HEK293 (cell line): ENCODE measurements around the gene DPM2.

Source experiments
- ZBTB1 ChIP-seq: fragments of 450-650 bp; formaldehyde crosslinking; IDR thresholded peaks from 2 replicates; pipeline ENCODE4 v1.5.1; 2016; ENCODE audit warnings: missing biosample characterization, missing genetic modification characterization
- TF ChIP-seq, protein P1 (sequence below): fragments of 450-650 bp; formaldehyde crosslinking; IDR thresholded peaks from 2 replicates; pipeline ENCODE4 v1.5.1; 2016; ENCODE audit warnings: missing biosample characterization, missing genetic modification characterization
- TF ChIP-seq, protein P2 (sequence below): fragments of 450-650 bp; formaldehyde crosslinking; IDR thresholded peaks from 2 replicates; pipeline ENCODE4 v1.5.1; 2016; ENCODE audit warnings: missing biosample characterization, missing genetic modification characterization

DNA sequence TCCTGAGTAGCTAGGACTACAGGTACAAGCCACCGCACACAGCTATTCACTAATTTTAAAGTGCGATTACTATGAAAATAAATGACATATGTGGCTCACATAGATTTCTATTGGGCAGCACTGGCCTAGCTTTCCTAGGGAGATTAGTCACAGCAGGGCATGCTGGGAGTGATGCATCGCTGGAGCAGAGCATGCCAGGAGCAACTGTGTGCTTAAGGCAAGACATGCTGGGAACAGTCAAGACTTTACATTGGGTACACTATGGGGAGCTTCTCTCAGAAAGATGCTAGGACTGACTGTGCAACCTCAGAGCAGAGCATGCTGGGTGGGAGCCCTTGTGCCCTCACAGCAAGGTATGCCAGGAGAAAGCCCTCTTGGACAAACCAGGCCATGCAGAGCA lies 47.6 kb downstream of the DPM2 start:
- TF ChIP-seq, protein P1, sequence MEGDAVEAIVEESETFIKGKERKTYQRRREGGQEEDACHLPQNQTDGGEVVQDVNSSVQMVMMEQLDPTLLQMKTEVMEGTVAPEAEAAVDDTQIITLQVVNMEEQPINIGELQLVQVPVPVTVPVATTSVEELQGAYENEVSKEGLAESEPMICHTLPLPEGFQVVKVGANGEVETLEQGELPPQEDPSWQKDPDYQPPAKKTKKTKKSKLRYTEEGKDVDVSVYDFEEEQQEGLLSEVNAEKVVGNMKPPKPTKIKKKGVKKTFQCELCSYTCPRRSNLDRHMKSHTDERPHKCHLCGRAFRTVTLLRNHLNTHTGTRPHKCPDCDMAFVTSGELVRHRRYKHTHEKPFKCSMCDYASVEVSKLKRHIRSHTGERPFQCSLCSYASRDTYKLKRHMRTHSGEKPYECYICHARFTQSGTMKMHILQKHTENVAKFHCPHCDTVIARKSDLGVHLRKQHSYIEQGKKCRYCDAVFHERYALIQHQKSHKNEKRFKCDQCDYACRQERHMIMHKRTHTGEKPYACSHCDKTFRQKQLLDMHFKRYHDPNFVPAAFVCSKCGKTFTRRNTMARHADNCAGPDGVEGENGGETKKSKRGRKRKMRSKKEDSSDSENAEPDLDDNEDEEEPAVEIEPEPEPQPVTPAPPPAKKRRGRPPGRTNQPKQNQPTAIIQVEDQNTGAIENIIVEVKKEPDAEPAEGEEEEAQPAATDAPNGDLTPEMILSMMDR (tag by site-specific recombination) = no peak
- no peak for TF ChIP-seq ZBTB1 (tag by site-specific recombination)
- TF ChIP-seq, protein P2, sequence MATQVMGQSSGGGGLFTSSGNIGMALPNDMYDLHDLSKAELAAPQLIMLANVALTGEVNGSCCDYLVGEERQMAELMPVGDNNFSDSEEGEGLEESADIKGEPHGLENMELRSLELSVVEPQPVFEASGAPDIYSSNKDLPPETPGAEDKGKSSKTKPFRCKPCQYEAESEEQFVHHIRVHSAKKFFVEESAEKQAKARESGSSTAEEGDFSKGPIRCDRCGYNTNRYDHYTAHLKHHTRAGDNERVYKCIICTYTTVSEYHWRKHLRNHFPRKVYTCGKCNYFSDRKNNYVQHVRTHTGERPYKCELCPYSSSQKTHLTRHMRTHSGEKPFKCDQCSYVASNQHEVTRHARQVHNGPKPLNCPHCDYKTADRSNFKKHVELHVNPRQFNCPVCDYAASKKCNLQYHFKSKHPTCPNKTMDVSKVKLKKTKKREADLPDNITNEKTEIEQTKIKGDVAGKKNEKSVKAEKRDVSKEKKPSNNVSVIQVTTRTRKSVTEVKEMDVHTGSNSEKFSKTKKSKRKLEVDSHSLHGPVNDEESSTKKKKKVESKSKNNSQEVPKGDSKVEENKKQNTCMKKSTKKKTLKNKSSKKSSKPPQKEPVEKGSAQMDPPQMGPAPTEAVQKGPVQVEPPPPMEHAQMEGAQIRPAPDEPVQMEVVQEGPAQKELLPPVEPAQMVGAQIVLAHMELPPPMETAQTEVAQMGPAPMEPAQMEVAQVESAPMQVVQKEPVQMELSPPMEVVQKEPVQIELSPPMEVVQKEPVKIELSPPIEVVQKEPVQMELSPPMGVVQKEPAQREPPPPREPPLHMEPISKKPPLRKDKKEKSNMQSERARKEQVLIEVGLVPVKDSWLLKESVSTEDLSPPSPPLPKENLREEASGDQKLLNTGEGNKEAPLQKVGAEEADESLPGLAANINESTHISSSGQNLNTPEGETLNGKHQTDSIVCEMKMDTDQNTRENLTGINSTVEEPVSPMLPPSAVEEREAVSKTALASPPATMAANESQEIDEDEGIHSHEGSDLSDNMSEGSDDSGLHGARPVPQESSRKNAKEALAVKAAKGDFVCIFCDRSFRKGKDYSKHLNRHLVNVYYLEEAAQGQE (tag by site-specific recombination) = no peak
